GM21619 (cell line): Measurements from ENCODE around the gene YIPF2.
"Not testable (repeated sequence)": the region's sequence is repeated elsewhere in the genome, so short reads cannot be mapped to it uniquely, and the experiment has no call there.

Experiments used
- ATAC-seq: cut with Tn5 transposase; IDR thresholded peaks from one replicate; pipeline ENCODE4 v1.9.1; 2021; ENCODE audit not compliant: unreplicated experiment

The YIPF2 gene

GRCh38 chr19:10941649-10942048 is 13.2 kb upstream of the YIPF2 start:
- ATAC-seq, result not testable (repeated sequence)

- ATAC-seq, result no peak
Observed at GRCh38 chr19:10936661-10937084, 8.2 kb upstream of the YIPF2 start.

GRCh38 chr19:10935371-10936059 is 7.1 kb upstream of the YIPF2 start:
- ATAC-seq, result no peak

- no peak for ATAC-seq
Observed at GRCh38 chr19:10929402-10929794, 959 bp upstream of the YIPF2 start.

GRCh38 chr19:10927730-10928562 is 493 bp downstream of the YIPF2 start:
- ATAC-seq, result no peak

- ATAC-seq, result no peak
Observed at GRCh38 chr19:10924597-10924996, 3.8 kb downstream of the YIPF2 start.

GRCh38 chr19:10923260-10924112 is 5.0 kb downstream of the YIPF2 start:
- no peak for ATAC-seq

GRCh38 chr19:10922638-10923014 is 5.8 kb downstream of the YIPF2 start:
- no peak for ATAC-seq

- no peak for ATAC-seq
Observed at GRCh38 chr19:10921910-10922637, 6.4 kb downstream of the YIPF2 start.

GRCh38 chr19:10921199-10921909 is 7.1 kb downstream of the YIPF2 start:
- no peak for ATAC-seq

- ATAC-seq, result no peak
Observed at GRCh38 chr19:10920781-10921180, 7.7 kb downstream of the YIPF2 start.

- no peak for ATAC-seq
Observed at GRCh38 chr19:10920288-10920655, 8.2 kb downstream of the YIPF2 start.

GRCh38 chr19:10919352-10920287 is 8.8 kb downstream of the YIPF2 start:
- no peak for ATAC-seq

- no peak for ATAC-seq
Observed at GRCh38 chr19:10918359-10918758, 10.1 kb downstream of the YIPF2 start.

GRCh38 chr19:10916602-10917001 is 11.8 kb downstream of the YIPF2 start:
- no peak for ATAC-seq

GRCh38 chr19:10915130-10916091 is 13.0 kb downstream of the YIPF2 start:
- no peak for ATAC-seq

- ATAC-seq, result no peak
Observed at GRCh38 chr19:10913716-10914340, 14.6 kb downstream of the YIPF2 start.

- no peak for ATAC-seq
Observed at GRCh38 chr19:10912619-10913018, 15.8 kb downstream of the YIPF2 start.
